HEK293 (cell line): ENCODE results near the gene EXOG.
A peak's percentile ranks its signal among the peaks of the same experiment; 100 is the strongest.

Experiments used
- CTCF ChIA-PET: fragments of 350-600 bp; formaldehyde crosslinking; extraction: SDS; loops from one replicate; lab custom pipeline; 2021; ENCODE audit warnings: antibody characterized with exemption; lab: Yijun Ruan, JAX
- POLR2A ChIA-PET: fragments of 300-600 bp; formaldehyde crosslinking; extraction: SDS; loops from one replicate; lab custom pipeline; 2020; ENCODE audit warnings: antibody characterized with exemption, inconsistent platforms; lab: Yijun Ruan, JAX
- H3K27ac ChIP-seq: fragments of 200-500 bp; sonication (Bioruptor generic); 2 replicates; pipeline ENCODE4 v1.5.1; 2014; ENCODE audit warnings: low read depth, low read length, control low read depth, inconsistent platforms; ENCODE audit errors: extremely low read depth
- H3K36me3 ChIP-seq, 2 experiments: fragments of 200-500 bp in 1 of 2; sonication (Bioruptor generic) in 1 of 2; 1 replicate in 1 of 2; 2 replicates in 1 of 2; pipeline ENCODE4 v1.5.1; 2014 to 2017; ENCODE audit warnings: inconsistent platforms in 2 of 2, low read length in 2 of 2; ENCODE audit not compliant: control insufficient read depth in 2 of 2, insufficient read depth in 1 of 2
- H3K4me1 ChIP-seq: fragments of 200-500 bp; sonication (Bioruptor generic); 2 replicates; pipeline ENCODE4 v1.5.1; 2014; ENCODE audit warnings: mild to moderate bottlenecking, low read length, inconsistent platforms; ENCODE audit not compliant: control insufficient read depth, insufficient read depth
- H3K4me3 ChIP-seq: 2 replicates; pipeline ENCODE4 v1.5.1; 2011; ENCODE audit warnings: low read depth, mild to moderate bottlenecking, control low read depth, low read length, moderate library complexity
- H3K9me3 ChIP-seq: fragments of 200-500 bp; sonication (Bioruptor generic); 2 replicates; pipeline ENCODE4 v1.5.1; 2014; ENCODE audit warnings: low read depth, low read length, inconsistent platforms; ENCODE audit not compliant: control insufficient read depth, insufficient read depth
- MYNN ChIP-seq: fragments of 450-650 bp; formaldehyde crosslinking; IDR thresholded peaks from 2 replicates; pipeline ENCODE4 v1.5.1; 2016; ENCODE audit warnings: missing biosample characterization, missing genetic modification characterization, borderline replicate concordance
- MZF1 ChIP-seq: fragments of 450-650 bp; formaldehyde crosslinking; IDR thresholded peaks from 2 replicates; pipeline ENCODE4 v1.5.1; 2017; ENCODE audit warnings: missing biosample characterization, missing genetic modification characterization, borderline replicate concordance
- SCRT1 ChIP-seq: fragments of 450-650 bp; formaldehyde crosslinking; IDR thresholded peaks from 2 replicates; pipeline ENCODE4 v1.5.1; 2016; ENCODE audit warnings: missing biosample characterization, missing genetic modification characterization, borderline replicate concordance
- SCRT2 ChIP-seq: fragments of 450-650 bp; formaldehyde crosslinking; IDR thresholded peaks from 2 replicates; pipeline ENCODE4 v1.5.1; 2016; ENCODE audit warnings: missing biosample characterization, missing genetic modification characterization
- ZEB2 ChIP-seq: fragments of 450-650 bp; formaldehyde crosslinking; IDR thresholded peaks from 2 replicates; pipeline ENCODE4 v1.5.1; 2016; ENCODE audit warnings: missing biosample characterization, missing genetic modification characterization
- ZNF133 ChIP-seq: fragments of 450-650 bp; formaldehyde crosslinking; IDR thresholded peaks from 2 replicates; pipeline ENCODE4 v1.5.1; 2016; ENCODE audit warnings: missing biosample characterization, missing genetic modification characterization
- ZNF223 ChIP-seq: fragments of 450-650 bp; formaldehyde crosslinking; IDR thresholded peaks from 2 replicates; pipeline ENCODE4 v1.5.1; 2016; ENCODE audit warnings: missing biosample characterization, missing genetic modification characterization
- ZNF311 ChIP-seq: fragments of 450-650 bp; formaldehyde crosslinking; IDR thresholded peaks from 2 replicates; pipeline ENCODE4 v1.5.1; 2017; ENCODE audit warnings: missing biosample characterization, missing genetic modification characterization, borderline replicate concordance
- ZNF366 ChIP-seq: fragments of 450-650 bp; formaldehyde crosslinking; conservative IDR thresholded peaks from 2 replicates; pipeline ENCODE4 v1.5.1; 2016; ENCODE audit warnings: missing biosample characterization, missing genetic modification characterization
- ZNF416 ChIP-seq: fragments of 450-650 bp; formaldehyde crosslinking; IDR thresholded peaks from 2 replicates; pipeline ENCODE4 v1.5.1; 2016; ENCODE audit warnings: missing biosample characterization, missing genetic modification characterization
- ZNF433 ChIP-seq: fragments of 450-650 bp; formaldehyde crosslinking; IDR thresholded peaks from 2 replicates; pipeline ENCODE4 v1.5.1; 2016; ENCODE audit warnings: missing biosample characterization, missing genetic modification characterization, low read depth
- ZNF521 ChIP-seq: fragments of 450-650 bp; formaldehyde crosslinking; IDR thresholded peaks from 2 replicates; pipeline ENCODE4 v1.5.1; 2017; ENCODE audit warnings: missing biosample characterization, mild to moderate bottlenecking, missing genetic modification characterization
- ZNF600 ChIP-seq: fragments of 450-650 bp; formaldehyde crosslinking; IDR thresholded peaks from 2 replicates; pipeline ENCODE4 v1.5.1; 2016; ENCODE audit warnings: missing biosample characterization, missing genetic modification characterization
- ZNF654 ChIP-seq: fragments of 450-650 bp; formaldehyde crosslinking; IDR thresholded peaks from 2 replicates; pipeline ENCODE4 v1.5.1; 2016; ENCODE audit warnings: low read depth, missing biosample characterization, missing genetic modification characterization
- ZNF670 ChIP-seq: fragments of 450-650 bp; formaldehyde crosslinking; IDR thresholded peaks from 2 replicates; pipeline ENCODE4 v1.5.1; 2016; ENCODE audit warnings: missing biosample characterization, missing genetic modification characterization, low read depth
- ZNF701 ChIP-seq: fragments of 450-650 bp; formaldehyde crosslinking; IDR thresholded peaks from 2 replicates; pipeline ENCODE4 v1.5.1; 2016; ENCODE audit warnings: missing biosample characterization, missing genetic modification characterization
- ZNF747 ChIP-seq: fragments of 450-650 bp; formaldehyde crosslinking; IDR thresholded peaks from 2 replicates; pipeline ENCODE4 v1.5.1; 2016; ENCODE audit warnings: missing biosample characterization, missing genetic modification characterization
- TF ChIP-seq, protein P1 (sequence below): fragments of 450-650 bp; formaldehyde crosslinking; IDR thresholded peaks from 2 replicates; pipeline ENCODE4 v1.5.1; 2016; ENCODE audit warnings: missing biosample characterization, missing genetic modification characterization, low read depth
- TF ChIP-seq, protein P2 (sequence below): fragments of 450-650 bp; formaldehyde crosslinking; IDR thresholded peaks from 2 replicates; pipeline ENCODE4 v1.5.1; 2016; ENCODE audit warnings: missing biosample characterization, missing genetic modification characterization
- TF ChIP-seq, protein P3 (sequence below): fragments of 450-650 bp; formaldehyde crosslinking; optimal IDR thresholded peaks from 2 replicates; pipeline ENCODE3; 2016; ENCODE audit warnings: missing biosample characterization, mild to moderate bottlenecking, missing genetic modification characterization
- TF ChIP-seq, protein P4 (sequence below): fragments of 450-650 bp; IDR thresholded peaks from 2 replicates; pipeline ENCODE4 v1.5.1; 2018; ENCODE audit warnings: missing biosample characterization, missing genetic modification characterization

EXOG gene

DNA sequence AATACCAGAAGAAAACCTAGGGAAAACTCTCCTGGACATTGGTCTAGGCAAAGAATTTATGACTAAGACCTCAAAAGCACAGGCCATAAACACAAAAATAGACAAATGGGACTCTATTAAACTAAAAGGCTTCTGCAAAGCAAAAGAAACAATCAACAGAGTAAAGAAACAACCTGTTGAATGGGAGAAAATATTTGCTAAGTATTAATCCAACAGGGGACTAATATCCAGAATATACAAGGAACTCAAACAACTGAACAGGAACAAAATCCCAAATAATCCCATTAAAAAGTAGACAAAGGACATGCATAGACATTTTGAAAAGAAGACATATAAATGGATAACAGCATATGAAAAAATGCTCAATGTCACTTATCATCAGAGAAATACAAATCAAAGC, 49.3 kb upstream of the EXOG start:
- H3K36me3 ChIP-seq, result no peaks in the 10 kb centered on the region
- CTCF ChIA-PET, result interaction anchor here (1.2 kb wide), 1 partner anchor 199 kb away, joined by 4 read pairs; no protein-coding TSS in a partner anchor
- H3K9me3 ChIP-seq, result no peaks in the 10 kb centered on the region
- H3K4me1 ChIP-seq, result no peaks in the 10 kb centered on the region
- no peak overlapping the region for H3K4me3 ChIP-seq
- H3K27ac ChIP-seq, result no peak overlapping the region
- TF ChIP-seq SCRT2 (tag by site-specific recombination), result peak; percentile 78
- TF ChIP-seq SCRT1 (tag by site-specific recombination), result peak; percentile 61; the same call in 1 of the 2 replicates
- no peak for TF ChIP-seq ZNF311 (tag by site-specific recombination)
- POLR2A ChIA-PET, result no interaction called here

DNA sequence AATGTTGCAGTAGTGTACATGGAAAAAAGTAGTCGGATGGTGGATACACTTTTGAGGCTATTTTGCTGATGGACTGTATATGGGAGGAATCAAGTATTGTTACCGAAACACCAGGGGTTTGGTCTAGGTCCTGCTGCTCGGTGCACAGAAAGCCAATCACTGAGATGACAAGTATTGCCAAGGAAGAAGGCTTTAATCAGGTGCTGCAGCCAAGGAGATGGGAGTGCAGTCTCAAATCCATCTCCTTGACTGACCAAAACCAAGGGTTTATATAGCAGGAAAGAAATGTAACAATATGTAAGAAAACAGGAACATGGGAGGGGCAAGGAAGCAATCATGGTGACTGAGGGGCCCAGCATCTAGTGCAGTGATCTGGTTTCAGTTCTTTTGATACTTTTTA, 45.3 kb upstream of the EXOG start:
- no peak overlapping the region for H3K4me3 ChIP-seq
- ChIA-PET POLR2A (no interaction called here), CTCF (no interaction called here)
- TF ChIP-seq ZNF416 (tag by site-specific recombination) (no peak), ZNF223 (tag by site-specific recombination) (no peak), ZEB2 (tag by site-specific recombination) (no peak), MZF1 (tag by site-specific recombination) (no peak), ZNF747 (no peak), ZNF600 (no peak), ZNF521 (tag by site-specific recombination) (no peak), ZNF670 (tag by site-specific recombination) (no peak), MYNN (no peak), ZNF133 (tag by site-specific recombination) (no peak), ZNF433 (no peak), ZNF654 (tag by site-specific recombination) (no peak), ZNF366 (tag by site-specific recombination) (no peak), ZNF701 (tag by site-specific recombination) (no peak)
- TF ChIP-seq, protein P1, sequence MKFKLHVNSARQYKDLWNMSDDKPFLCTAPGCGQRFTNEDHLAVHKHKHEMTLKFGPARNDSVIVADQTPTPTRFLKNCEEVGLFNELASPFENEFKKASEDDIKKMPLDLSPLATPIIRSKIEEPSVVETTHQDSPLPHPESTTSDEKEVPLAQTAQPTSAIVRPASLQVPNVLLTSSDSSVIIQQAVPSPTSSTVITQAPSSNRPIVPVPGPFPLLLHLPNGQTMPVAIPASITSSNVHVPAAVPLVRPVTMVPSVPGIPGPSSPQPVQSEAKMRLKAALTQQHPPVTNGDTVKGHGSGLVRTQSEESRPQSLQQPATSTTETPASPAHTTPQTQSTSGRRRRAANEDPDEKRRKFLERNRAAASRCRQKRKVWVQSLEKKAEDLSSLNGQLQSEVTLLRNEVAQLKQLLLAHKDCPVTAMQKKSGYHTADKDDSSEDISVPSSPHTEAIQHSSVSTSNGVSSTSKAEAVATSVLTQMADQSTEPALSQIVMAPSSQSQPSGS (tag by site-specific recombination), result no peak
- TF ChIP-seq, protein P2, sequence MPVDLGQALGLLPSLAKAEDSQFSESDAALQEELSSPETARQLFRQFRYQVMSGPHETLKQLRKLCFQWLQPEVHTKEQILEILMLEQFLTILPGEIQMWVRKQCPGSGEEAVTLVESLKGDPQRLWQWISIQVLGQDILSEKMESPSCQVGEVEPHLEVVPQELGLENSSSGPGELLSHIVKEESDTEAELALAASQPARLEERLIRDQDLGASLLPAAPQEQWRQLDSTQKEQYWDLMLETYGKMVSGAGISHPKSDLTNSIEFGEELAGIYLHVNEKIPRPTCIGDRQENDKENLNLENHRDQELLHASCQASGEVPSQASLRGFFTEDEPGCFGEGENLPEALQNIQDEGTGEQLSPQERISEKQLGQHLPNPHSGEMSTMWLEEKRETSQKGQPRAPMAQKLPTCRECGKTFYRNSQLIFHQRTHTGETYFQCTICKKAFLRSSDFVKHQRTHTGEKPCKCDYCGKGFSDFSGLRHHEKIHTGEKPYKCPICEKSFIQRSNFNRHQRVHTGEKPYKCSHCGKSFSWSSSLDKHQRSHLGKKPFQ (tag by site-specific recombination), result no peak
- TF ChIP-seq, protein P3, sequence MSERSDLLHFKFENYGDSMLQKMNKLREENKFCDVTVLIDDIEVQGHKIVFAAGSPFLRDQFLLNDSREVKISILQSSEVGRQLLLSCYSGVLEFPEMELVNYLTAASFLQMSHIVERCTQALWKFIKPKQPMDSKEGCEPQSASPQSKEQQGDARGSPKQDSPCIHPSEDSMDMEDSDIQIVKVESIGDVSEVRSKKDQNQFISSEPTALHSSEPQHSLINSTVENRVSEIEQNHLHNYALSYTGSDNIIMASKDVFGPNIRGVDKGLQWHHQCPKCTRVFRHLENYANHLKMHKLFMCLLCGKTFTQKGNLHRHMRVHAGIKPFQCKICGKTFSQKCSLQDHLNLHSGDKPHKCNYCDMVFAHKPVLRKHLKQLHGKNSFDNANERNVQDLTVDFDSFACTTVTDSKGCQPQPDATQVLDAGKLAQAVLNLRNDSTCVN, result no peak
- TF ChIP-seq, protein P4, sequence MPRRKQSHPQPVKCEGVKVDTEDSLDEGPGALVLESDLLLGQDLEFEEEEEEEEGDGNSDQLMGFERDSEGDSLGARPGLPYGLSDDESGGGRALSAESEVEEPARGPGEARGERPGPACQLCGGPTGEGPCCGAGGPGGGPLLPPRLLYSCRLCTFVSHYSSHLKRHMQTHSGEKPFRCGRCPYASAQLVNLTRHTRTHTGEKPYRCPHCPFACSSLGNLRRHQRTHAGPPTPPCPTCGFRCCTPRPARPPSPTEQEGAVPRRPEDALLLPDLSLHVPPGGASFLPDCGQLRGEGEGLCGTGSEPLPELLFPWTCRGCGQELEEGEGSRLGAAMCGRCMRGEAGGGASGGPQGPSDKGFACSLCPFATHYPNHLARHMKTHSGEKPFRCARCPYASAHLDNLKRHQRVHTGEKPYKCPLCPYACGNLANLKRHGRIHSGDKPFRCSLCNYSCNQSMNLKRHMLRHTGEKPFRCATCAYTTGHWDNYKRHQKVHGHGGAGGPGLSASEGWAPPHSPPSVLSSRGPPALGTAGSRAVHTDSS (tag by site-specific recombination), result no peak
- no peaks in the 10 kb centered on the region for H3K4me1 ChIP-seq
- no peaks in the 10 kb centered on the region for H3K36me3 ChIP-seq
- no peak overlapping the region for H3K27ac ChIP-seq
- no peaks in the 10 kb centered on the region for H3K9me3 ChIP-seq
